GM19438 (cell line): ENCODE results near the gene BRINP1.

Source experiments
- ATAC-seq: cut with Tn5 transposase; IDR thresholded peaks from one replicate; pipeline ENCODE4 v1.9.1; 2021; ENCODE audit warnings: low read depth; ENCODE audit not compliant: unreplicated experiment

Gene BRINP1

GRCh38 chr9:119154527-119154926 is 214.7 kb downstream of the BRINP1 start:
- no peak for ATAC-seq

DNA sequence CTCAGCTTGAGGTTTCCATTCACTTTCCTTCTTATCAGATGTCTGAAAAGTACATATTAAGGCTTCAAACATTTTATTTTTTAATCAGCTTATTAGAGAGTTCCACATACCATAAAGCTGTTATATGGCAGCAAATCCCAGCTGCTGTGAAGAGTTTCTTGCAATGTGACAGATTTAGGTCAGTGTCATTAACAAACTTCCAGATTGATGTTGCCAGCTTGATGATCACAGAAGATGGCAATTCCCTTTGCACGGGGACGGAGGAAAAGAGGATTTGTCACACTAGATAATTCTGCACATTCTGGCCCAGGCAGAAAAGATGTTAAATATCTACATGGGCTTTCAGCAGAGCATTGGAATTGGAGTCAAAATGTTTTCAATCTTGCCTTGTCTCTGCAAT is 215.8 kb downstream of the BRINP1 start:
- ATAC-seq: no peak

DNA sequence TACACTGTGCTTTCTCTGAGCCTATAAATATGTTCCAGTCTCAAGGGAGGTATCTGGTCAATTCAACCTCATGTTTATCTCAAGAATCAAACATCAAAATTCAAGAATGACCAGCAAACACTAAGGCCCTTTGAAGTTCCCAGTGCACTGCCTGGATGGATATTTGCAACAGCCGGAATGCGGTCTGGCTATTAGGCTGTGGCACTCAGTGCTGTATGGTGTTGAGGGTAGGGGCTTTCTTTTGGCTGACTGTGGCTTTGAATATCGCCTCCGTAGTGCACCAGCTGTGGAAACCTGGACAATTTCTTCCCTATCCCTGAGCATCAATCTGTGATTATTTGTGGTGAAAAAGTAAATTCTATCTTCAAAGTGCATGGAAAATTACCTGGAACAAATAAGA is 220.4 kb downstream of the BRINP1 start:
- ATAC-seq: no peak

DNA sequence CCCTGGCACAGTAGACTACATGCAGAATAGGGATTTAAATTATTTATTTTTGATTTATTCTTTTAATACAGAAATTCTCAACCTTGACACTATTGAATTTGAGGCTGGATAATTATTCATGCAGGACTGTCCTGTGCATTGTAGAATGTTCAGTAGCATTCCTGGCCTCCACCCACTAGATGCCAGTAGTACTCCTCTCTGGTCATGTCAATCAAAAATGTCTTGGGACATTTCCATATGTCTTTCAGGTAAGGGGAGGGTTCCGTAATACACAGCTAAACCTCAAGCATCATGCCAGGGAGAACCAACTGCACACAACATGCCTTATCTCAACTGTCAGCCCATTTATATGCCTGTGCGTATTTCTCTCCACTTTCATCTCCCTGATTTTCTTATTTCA is 231.8 kb downstream of the BRINP1 start:
- no peak for ATAC-seq

DNA sequence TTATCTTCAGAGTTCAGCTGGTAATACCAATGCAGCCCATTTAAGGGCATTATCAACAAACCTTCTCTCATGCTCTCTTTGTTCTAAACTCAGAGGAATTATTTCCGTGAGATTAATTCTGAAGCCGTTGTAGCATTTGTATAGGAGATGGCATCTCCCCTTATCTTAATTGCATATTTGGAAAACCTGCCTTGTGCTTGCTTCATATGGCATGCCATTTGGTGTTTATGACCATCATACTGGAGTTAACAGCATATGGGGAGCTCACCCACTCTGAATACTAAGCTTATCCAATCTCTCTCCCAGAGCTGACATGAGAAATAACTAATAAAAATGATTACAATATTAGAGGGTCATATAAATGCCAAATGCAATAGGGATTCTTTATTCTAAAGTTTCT is 243.2 kb downstream of the BRINP1 start:
- no peak for ATAC-seq

DNA sequence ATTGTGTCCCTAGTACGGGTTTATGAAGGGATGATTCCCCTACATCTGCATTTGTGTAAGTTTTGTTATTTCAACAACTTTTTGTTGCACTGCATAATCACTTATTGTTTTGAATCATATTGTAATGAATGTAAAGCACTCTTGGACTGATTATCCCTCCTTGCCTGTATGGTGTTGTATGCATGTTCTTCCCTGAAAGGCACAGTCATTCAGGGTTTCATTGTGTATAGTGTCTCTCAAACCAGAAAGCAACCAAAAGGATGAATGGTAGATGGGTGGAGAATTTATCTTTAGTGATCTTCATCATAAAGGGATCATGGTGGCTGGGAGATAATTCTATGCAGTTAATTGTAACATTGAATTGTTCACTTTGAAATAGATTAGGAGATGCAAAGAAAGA is 247.3 kb downstream of the BRINP1 start:
- ATAC-seq: no peak

GRCh38 chr9:119117409-119117808 is 251.8 kb downstream of the BRINP1 start:
- no peak for ATAC-seq
